Left ventricle myocardium inferior (tissue), 1 donor: ENCODE data around the gene C10orf143. TPM values are rescaled to one million over a fixed set of nuclear protein-coding genes. Genes with fewer than 3 reads are reported as not detected.

Source experiments
- DNase-seq: peaks from one replicate; pipeline ENCODE4 v3.0.0-alpha.2; 2020
- H3K27ac ChIP-seq: fragments of 200-600 bp; replicated peaks from 2 replicates; pipeline ENCODE4 v1.8.0; 2021
- H3K27me3 ChIP-seq: fragments of 200-600 bp; 2 replicates; pipeline ENCODE4 v1.8.0; 2021; ENCODE audit warnings: low read depth
- H3K36me3 ChIP-seq: fragments of 200-600 bp; 2 replicates; pipeline ENCODE4 v1.8.0; 2021
- H3K4me1 ChIP-seq: fragments of 200-600 bp; 2 replicates; pipeline ENCODE4 v1.8.0; 2021
- H3K4me3 ChIP-seq: fragments of 200-600 bp; 2 replicates; pipeline ENCODE4 v1.8.0; 2021; ENCODE audit warnings: mild to moderate bottlenecking, moderate library complexity
- H3K9me3 ChIP-seq: fragments of 200-600 bp; replicated peaks from 2 replicates; pipeline ENCODE4 v1.8.0; 2021
- CTCF ChIP-seq: fragments of 200-600 bp; IDR thresholded peaks from 2 replicates; pipeline ENCODE4 v1.8.0; 2021; ENCODE audit warnings: antibody characterized with exemption, mild to moderate bottlenecking, borderline replicate concordance
- intact Hi-C: fragments of 100-400 bp; cut with micrococcal nuclease; formaldehyde crosslinking; loops from one replicate; pipeline ENCODE4 v1.11.0; 2022
- total RNA-seq: library from RNA; stranded (reverse); fragmentation: NEBNext Ultra II Directional; extraction: Animal tissue kit (Norgen Biotek cat#: 25700); gene quantifications from one replicate; pipeline ENCODE4 v1.2.1, GENCODE V29; 2021
- donor health status: DM: no; HTN: yes; CAD: no; lungs with severe emphysema.

The C10orf143 gene
- total RNA-seq, 1 donor from 2014 or later: 1.7 TPM

- no peak for TF ChIP-seq CTCF
- Histone ChIP-seq H3K27ac (no peak overlapping the region), H3K36me3 (no peaks in the 10 kb centered on the region), H3K4me1 (no peaks in the 10 kb centered on the region), H3K4me3 (no peak overlapping the region), H3K9me3 (no peaks in the 10 kb centered on the region), H3K27me3 (peaks cover 64% of the 10 kb centered on the region)
- intact Hi-C loops: no loop called here
- no peak for DNase-seq
Observed at GRCh38 chr10:130045801-130046321, 64.8 kb downstream of the C10orf143 start.

DNA sequence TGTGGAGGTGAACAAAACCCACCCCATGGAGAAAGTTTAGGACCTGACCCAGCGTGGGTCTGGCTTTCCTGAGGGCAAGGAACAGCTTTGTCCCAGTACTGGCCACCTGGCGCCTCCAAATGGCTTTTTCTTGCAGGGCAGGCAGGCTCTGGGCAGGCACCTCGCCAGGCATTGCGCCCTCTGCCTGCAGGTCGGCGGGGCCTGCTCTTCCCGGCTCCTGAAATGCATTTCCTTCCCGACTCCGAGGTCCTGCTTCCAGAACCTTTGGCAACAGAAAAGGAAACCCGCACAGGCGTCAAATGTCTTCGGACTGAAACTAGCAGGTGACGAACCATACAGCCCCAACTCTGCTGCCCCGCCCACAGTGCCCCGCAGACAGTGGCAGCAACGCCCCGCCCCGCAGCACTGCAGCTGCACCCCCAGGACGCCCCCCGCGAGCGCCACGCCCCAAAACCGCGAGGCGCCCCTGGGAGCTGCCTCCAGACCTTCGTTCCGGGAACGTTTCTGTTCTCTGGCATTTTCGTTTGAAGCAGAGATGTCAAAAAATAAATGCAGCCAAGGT lies 65.5 kb downstream of the C10orf143 start:
- H3K27ac ChIP-seq: no peak overlapping the region
- peaks cover 66% of the 10 kb centered on the region for H3K27me3 ChIP-seq
- DNase-seq: no peak

GRCh38 chr10:130044067-130045061 lies 66.3 kb downstream of the C10orf143 start:
- intact Hi-C loops: no loop called here
- Histone ChIP-seq H3K4me3 (no peak overlapping the region), H3K9me3 (no peaks in the 10 kb centered on the region), H3K27ac (no peak overlapping the region), H3K27me3 (peaks cover 73% of the 10 kb centered on the region), H3K36me3 (no peaks in the 10 kb centered on the region), H3K4me1 (no peaks in the 10 kb centered on the region)
- DNase-seq: no peak
- TF ChIP-seq CTCF: no peak

More for the DNA sequence above, 65.5 kb downstream of the C10orf143 start:
- Histone ChIP-seq H3K4me3 (no peak overlapping the region), H3K36me3 (no peaks in the 10 kb centered on the region), H3K4me1 (no peaks in the 10 kb centered on the region), H3K9me3 (no peaks in the 10 kb centered on the region)
- TF ChIP-seq CTCF: peak; percentile 15
- intact Hi-C loops: no loop called here

DNA sequence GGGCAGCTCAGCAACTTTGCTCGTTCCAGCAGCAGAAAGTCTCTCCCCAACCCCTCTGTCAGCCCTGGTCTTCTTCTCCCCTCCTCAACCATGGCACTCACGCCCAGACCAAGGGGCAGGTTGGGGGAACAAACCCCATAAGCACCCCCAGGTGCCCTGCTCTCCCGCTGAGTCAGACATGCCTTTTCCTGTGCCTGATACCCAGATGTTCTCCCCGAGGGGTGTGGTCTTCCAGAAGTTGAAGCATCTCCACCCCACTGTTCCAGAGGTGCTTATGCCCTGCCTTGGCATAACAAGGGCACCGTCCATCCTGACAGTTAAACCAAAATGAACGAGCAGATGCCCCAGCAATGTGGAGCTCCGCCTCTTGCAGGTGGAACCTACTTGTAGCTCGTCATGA lies 67.1 kb downstream of the C10orf143 start:
- no peak for DNase-seq
- H3K27me3 ChIP-seq: peaks cover 73% of the 10 kb centered on the region
- H3K4me3 ChIP-seq: no peak overlapping the region
- no peaks in the 10 kb centered on the region for H3K9me3 ChIP-seq
- intact Hi-C loops: no loop called here
- no peak for TF ChIP-seq CTCF
- no peaks in the 10 kb centered on the region for H3K4me1 ChIP-seq
- no peak overlapping the region for H3K27ac ChIP-seq
- no peaks in the 10 kb centered on the region for H3K36me3 ChIP-seq

GRCh38 chr10:130042381-130042780 lies 68.2 kb downstream of the C10orf143 start:
- intact Hi-C loops: no loop called here

More at GRCh38 chr10:130042381-130042780, 68.2 kb downstream of the C10orf143 start:
- Histone ChIP-seq H3K4me3 (no peak overlapping the region), H3K27me3 (peaks cover 72% of the 10 kb centered on the region), H3K27ac (no peak overlapping the region), H3K9me3 (no peaks in the 10 kb centered on the region), H3K36me3 (no peaks in the 10 kb centered on the region), H3K4me1 (no peaks in the 10 kb centered on the region)
- TF ChIP-seq CTCF: no peak
- no peak for DNase-seq
